OCI-LY3 (cell line): ENCODE measurements around the gene NES.

Experiments
- H2AFZ ChIP-seq: fragments of 200-600, 300-600 bp; shearing (Covaris generic); 2 replicates; pipeline ENCODE4 v1.6.0; 2014; ENCODE audit warnings: antibody characterized with exemption, low read depth, low read length
- H3K27ac ChIP-seq: fragments of 200-600, 300-600 bp; sonication (generic); 2 replicates; pipeline ENCODE4 v1.5.1; 2014; ENCODE audit warnings: mild to moderate bottlenecking, low read length, moderate library complexity, mixed read lengths
- H3K27me3 ChIP-seq: fragments of 200-600, 300-600 bp; sonication (generic); 2 replicates; pipeline ENCODE4 v1.6.1; 2014; ENCODE audit warnings: low read depth, low read length, mixed read lengths
- H3K36me3 ChIP-seq: fragments of 200-600, 300-600 bp; sonication (generic); replicated peaks from 2 replicates; pipeline ENCODE3; 2014; ENCODE audit warnings: low read depth, low read length, mixed read lengths
- H3K4me1 ChIP-seq: fragments of 300-600, 200-600 bp; sonication (generic); 2 replicates; pipeline ENCODE4 v1.6.1; 2014; ENCODE audit warnings: low read length, mixed read lengths
- H3K4me2 ChIP-seq: fragments of 200-600, 300-600 bp; sonication (generic); 2 replicates; pipeline ENCODE4 v1.6.1; 2014; ENCODE audit warnings: low read length, mixed read lengths
- H3K4me3 ChIP-seq: fragments of 300-600, 200-600 bp; sonication (generic); 2 replicates; pipeline ENCODE4 v1.5.1; 2014; ENCODE audit warnings: antibody characterized with exemption, mild to moderate bottlenecking, low read length, moderate library complexity
- H3K79me2 ChIP-seq: fragments of 300-600, 200-600 bp; shearing (Covaris generic); 2 replicates; pipeline ENCODE4 v1.6.1; 2014; ENCODE audit warnings: mild to moderate bottlenecking, low read length, mixed read lengths
- H3K9ac ChIP-seq: fragments of 300-600, 200-600 bp; shearing (Covaris generic); 2 replicates; pipeline ENCODE4 v1.6.0; 2014; ENCODE audit warnings: mild to moderate bottlenecking, low read length, moderate library complexity
- H3K9me3 ChIP-seq: fragments of 200-600, 300-600 bp; shearing (Covaris generic); 2 replicates; pipeline ENCODE4 v1.6.1; 2014; ENCODE audit warnings: low read length, mixed read lengths; ENCODE audit not compliant: insufficient read depth
- H4K20me1 ChIP-seq: fragments of 200-600, 300-600 bp; sonication (generic); 2 replicates; pipeline ENCODE4 v1.6.1; 2016; ENCODE audit warnings: low read length, mixed read lengths; ENCODE audit not compliant: insufficient read depth
- CTCF ChIP-seq: fragments of 200-600, 300-600 bp; sonication (generic); IDR thresholded peaks from 2 replicates; pipeline ENCODE4 v1.5.1; 2014; ENCODE audit warnings: antibody characterized with exemption, low read length, low read depth
- EZH2phosphoT487 ChIP-seq: fragments of 200-600 bp; shearing (Covaris generic); IDR thresholded peaks from 2 replicates; pipeline ENCODE4 v1.6.1; 2018; ENCODE audit warnings: antibody characterized with exemption, mixed run types, low read depth

Gene NES

GRCh38 chr1:156629823-156630449, 47.3 kb downstream of the NES start:
- Histone ChIP-seq H3K9me3 (no peaks in the 10 kb centered on the region), H3K36me3 (no peaks in the 10 kb centered on the region), H3K9ac (no peak overlapping the region), H3K4me3 (no peak overlapping the region), H3K4me2 (no peak overlapping the region), H3K27ac (no peak overlapping the region), H3K79me2 (no peaks in the 10 kb centered on the region), H4K20me1 (no peaks in the 10 kb centered on the region), H3K27me3 (peaks cover 33% of the 10 kb centered on the region), H3K4me1 (no peaks in the 10 kb centered on the region), H2AFZ (no peak overlapping the region)
- TF ChIP-seq CTCF, result no peak
- no peak for TF ChIP-seq EZH2phosphoT487

DNA sequence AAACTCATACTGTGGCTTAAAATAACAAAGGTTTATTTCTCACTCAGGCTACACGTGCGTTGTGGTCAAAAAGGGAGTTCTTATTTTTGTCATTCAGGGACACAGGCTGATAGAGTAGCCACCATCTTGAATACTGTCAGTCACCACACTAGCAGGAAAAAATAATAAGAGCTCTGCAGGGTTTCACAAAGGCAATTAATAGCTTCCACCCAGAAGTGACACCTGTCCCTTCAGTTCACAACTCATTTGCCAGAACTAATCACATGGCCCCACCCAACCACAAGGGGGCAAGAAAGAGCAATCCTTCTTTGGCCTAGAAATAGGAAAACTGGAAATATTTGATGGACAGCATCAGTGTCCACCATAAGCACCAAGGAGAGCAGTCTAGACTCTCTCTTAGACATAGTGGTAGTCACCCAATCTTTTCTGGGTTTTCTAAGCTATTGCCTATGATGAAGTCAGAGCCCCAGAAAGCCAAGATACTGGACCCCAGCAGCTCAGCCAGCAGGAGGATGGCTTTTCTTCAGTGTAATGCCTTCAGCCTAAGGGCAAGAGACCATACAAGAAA, 49.8 kb downstream of the NES start:
- H3K4me1 ChIP-seq, result no peaks in the 10 kb centered on the region
- H3K4me2 ChIP-seq, result no peak overlapping the region
- H3K9me3 ChIP-seq, result no peaks in the 10 kb centered on the region
- peaks cover 17% of the 10 kb centered on the region for H3K27me3 ChIP-seq
- H3K9ac ChIP-seq, result no peak overlapping the region
- no peaks in the 10 kb centered on the region for H3K79me2 ChIP-seq
- H2AFZ ChIP-seq, result no peak overlapping the region
- no peaks in the 10 kb centered on the region for H3K36me3 ChIP-seq
- TF ChIP-seq EZH2phosphoT487 (no peak), CTCF (peak; percentile 91)
- H4K20me1 ChIP-seq, result no peaks in the 10 kb centered on the region
- H3K4me3 ChIP-seq, result no peak overlapping the region
- H3K27ac ChIP-seq, result no peak overlapping the region

GRCh38 chr1:156626079-156626438, 51.1 kb downstream of the NES start:
- Histone ChIP-seq H3K27me3 (peaks cover 12% of the 10 kb centered on the region), H3K4me3 (no peak overlapping the region), H3K79me2 (no peaks in the 10 kb centered on the region), H4K20me1 (no peaks in the 10 kb centered on the region), H3K36me3 (no peaks in the 10 kb centered on the region), H3K4me1 (no peaks in the 10 kb centered on the region), H3K4me2 (no peak overlapping the region), H3K27ac (no peak overlapping the region), H2AFZ (no peak overlapping the region), H3K9ac (no peak overlapping the region), H3K9me3 (no peaks in the 10 kb centered on the region)
- TF ChIP-seq EZH2phosphoT487, result no peak
- TF ChIP-seq CTCF, result no peak

DNA sequence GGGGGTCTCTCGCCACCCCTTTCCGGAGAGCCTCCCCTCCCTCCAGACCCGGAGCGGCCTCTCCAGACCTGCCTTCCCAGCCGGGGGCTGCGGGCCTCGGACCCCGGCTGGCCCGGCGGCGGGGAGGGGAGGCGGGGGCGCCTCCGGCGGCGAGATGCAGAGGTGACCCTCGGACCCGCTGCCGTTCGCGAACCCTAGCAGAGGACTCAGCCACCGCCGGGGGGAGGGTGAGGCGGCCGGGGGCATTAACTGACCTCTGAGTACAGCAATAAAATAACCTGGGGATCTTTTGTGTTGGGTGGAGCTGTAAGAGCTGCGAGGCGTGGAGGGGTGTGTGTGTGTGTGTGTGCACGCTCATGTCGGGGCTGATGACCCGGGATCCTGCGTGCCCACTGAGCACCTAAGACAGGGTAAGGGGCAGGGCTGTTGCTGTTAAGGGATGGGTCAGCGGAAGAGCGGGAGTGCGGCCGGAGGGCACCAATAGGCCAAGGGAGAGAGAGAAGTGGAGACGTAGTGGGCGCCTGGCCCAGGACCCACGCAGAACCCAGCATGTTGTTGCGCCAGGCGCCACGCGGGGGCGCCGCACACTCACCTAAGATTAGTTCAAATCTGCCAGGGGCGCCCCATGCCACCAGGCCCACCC, 51.6 kb downstream of the NES start:
- H3K4me3 ChIP-seq, result no peak overlapping the region
- H3K79me2 ChIP-seq, result no peaks in the 10 kb centered on the region
- no peak overlapping the region for H2AFZ ChIP-seq
- no peak for TF ChIP-seq EZH2phosphoT487
- TF ChIP-seq CTCF, result peak; percentile 89
- H3K27me3 ChIP-seq, result peaks cover 11% of the 10 kb centered on the region
- H3K9ac ChIP-seq, result no peak overlapping the region
- H3K27ac ChIP-seq, result no peak overlapping the region
- no peaks in the 10 kb centered on the region for H4K20me1 ChIP-seq
- no peaks in the 10 kb centered on the region for H3K36me3 ChIP-seq
- H3K9me3 ChIP-seq, result no peaks in the 10 kb centered on the region
- no peaks in the 10 kb centered on the region for H3K4me1 ChIP-seq
- no peak overlapping the region for H3K4me2 ChIP-seq
